ENCODE measurements around the gene RNF227. TPM values are rescaled to one million over a fixed set of nuclear protein-coding genes. Genes with fewer than 3 reads are reported as not detected.
A peak's percentile ranks its signal among the peaks of the same experiment; 100 is the strongest.

Gene RNF227
- total and polyA plus RNA-seq, 2 of the 13 experiments (the other 11 are each of a cell fraction or from before 2014, with no cell fraction given): 0.20 to 0.79 TPM

DNA sequence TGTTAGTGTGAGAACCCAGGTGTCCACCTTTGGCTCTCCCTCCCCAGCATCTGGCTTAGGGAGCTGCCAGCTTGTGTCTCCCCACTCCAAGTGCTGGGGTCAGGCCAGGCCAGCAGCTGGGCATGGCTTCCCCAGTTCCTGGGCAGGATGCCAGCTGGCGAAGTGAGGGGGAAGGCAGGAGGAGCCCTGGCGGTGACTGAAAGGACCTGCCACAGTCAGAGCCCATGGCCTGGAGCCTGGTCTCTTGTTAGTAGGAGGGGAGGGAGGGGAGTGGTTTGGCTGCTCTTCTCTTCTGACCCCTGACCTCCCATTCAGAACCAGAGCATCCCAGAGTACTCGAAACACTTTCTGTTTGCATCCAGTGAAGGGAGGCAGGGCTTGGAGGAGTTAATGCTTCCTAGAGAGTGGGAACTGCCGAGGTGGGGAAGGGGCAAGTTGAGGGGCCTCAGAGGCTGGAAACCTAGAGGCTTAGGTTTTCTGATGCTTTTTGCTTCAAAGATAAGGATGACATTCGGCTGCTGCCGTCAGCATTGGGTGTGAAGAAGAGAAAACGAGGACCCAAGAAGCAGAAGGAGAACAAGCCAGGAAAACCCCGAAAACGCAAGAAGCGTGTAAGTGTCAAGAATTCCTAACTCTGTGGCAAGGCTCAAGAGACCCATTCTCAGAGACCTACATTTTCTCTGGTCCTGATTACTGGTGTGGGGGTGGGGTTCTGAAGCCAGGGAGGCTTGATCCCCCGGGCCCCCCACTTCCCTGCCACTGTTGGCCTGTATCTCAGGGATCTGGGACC is 26.7 kb downstream of the RNF227 start (continued):
- TF ChIP-seq, protein P1, sequence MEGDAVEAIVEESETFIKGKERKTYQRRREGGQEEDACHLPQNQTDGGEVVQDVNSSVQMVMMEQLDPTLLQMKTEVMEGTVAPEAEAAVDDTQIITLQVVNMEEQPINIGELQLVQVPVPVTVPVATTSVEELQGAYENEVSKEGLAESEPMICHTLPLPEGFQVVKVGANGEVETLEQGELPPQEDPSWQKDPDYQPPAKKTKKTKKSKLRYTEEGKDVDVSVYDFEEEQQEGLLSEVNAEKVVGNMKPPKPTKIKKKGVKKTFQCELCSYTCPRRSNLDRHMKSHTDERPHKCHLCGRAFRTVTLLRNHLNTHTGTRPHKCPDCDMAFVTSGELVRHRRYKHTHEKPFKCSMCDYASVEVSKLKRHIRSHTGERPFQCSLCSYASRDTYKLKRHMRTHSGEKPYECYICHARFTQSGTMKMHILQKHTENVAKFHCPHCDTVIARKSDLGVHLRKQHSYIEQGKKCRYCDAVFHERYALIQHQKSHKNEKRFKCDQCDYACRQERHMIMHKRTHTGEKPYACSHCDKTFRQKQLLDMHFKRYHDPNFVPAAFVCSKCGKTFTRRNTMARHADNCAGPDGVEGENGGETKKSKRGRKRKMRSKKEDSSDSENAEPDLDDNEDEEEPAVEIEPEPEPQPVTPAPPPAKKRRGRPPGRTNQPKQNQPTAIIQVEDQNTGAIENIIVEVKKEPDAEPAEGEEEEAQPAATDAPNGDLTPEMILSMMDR (CRISPR knock-in tag; IDR thresholded peaks at IDR 0.05): peak; percentile 44; the same call in 1 of the 2 replicates
- TF ChIP-seq, protein P2, sequence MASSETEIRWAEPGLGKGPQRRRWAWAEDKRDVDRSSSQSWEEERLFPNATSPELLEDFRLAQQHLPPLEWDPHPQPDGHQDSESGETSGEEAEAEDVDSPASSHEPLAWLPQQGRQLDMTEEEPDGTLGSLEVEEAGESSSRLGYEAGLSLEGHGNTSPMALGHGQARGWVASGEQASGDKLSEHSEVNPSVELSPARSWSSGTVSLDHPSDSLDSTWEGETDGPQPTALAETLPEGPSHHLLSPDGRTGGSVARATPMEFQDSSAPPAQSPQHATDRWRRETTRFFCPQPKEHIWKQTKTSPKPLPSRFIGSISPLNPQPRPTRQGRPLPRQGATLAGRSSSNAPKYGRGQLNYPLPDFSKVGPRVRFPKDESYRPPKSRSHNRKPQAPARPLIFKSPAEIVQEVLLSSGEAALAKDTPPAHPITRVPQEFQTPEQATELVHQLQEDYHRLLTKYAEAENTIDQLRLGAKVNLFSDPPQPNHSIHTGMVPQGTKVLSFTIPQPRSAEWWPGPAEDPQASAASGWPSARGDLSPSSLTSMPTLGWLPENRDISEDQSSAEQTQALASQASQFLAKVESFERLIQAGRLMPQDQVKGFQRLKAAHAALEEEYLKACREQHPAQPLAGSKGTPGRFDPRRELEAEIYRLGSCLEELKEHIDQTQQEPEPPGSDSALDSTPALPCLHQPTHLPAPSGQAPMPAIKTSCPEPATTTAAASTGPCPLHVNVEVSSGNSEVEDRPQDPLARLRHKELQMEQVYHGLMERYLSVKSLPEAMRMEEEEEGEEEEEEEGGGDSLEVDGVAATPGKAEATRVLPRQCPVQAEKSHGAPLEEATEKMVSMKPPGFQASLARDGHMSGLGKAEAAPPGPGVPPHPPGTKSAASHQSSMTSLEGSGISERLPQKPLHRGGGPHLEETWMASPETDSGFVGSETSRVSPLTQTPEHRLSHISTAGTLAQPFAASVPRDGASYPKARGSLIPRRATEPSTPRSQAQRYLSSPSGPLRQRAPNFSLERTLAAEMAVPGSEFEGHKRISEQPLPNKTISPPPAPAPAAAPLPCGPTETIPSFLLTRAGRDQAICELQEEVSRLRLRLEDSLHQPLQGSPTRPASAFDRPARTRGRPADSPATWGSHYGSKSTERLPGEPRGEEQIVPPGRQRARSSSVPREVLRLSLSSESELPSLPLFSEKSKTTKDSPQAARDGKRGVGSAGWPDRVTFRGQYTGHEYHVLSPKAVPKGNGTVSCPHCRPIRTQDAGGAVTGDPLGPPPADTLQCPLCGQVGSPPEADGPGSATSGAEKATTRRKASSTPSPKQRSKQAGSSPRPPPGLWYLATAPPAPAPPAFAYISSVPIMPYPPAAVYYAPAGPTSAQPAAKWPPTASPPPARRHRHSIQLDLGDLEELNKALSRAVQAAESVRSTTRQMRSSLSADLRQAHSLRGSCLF (CRISPR knock-in tag; IDR thresholded peaks at IDR 0.05; ENCODE audit: borderline replicate concordance): no peak
- TF ChIP-seq HNF4A (CRISPR knock-in tag; IDR thresholded peaks at IDR 0.05): peak; percentile 31; the same call in 1 of the 2 replicates
- no peak for TF ChIP-seq MAFK (conservative IDR thresholded peaks at IDR 0.05 in 1 of 2, IDR thresholded peaks at IDR 0.05 in 1 of 2; ENCODE audit: low read length in 2 of 2)
- TF ChIP-seq, protein P3, sequence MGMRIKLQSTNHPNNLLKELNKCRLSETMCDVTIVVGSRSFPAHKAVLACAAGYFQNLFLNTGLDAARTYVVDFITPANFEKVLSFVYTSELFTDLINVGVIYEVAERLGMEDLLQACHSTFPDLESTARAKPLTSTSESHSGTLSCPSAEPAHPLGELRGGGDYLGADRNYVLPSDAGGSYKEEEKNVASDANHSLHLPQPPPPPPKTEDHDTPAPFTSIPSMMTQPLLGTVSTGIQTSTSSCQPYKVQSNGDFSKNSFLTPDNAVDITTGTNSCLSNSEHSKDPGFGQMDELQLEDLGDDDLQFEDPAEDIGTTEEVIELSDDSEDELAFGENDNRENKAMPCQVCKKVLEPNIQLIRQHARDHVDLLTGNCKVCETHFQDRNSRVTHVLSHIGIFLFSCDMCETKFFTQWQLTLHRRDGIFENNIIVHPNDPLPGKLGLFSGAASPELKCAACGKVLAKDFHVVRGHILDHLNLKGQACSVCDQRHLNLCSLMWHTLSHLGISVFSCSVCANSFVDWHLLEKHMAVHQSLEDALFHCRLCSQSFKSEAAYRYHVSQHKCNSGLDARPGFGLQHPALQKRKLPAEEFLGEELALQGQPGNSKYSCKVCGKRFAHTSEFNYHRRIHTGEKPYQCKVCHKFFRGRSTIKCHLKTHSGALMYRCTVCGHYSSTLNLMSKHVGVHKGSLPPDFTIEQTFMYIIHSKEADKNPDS (CRISPR knock-in tag; IDR thresholded peaks at IDR 0.05): no peak
- no peak for TF ChIP-seq SATB2 (CRISPR knock-in tag; IDR thresholded peaks at IDR 0.05)
- TF ChIP-seq ZNF558 (CRISPR knock-in tag; IDR thresholded peaks at IDR 0.05; ENCODE audit: borderline replicate concordance): no peak
- TF ChIP-seq HNRNPH1 (optimal IDR thresholded peaks at IDR 0.05; ENCODE audit: low read depth, low read length): peak; percentile 50
- TF ChIP-seq HOXA3 (CRISPR knock-in tag; IDR thresholded peaks at IDR 0.05): peak; percentile 28; the same call in 1 of the 2 replicates
- peak; percentile 72 for TF ChIP-seq BCL6 (CRISPR knock-in tag; IDR thresholded peaks at IDR 0.05)
- peak; percentile 79 for TF ChIP-seq HNRNPL (IDR thresholded peaks at IDR 0.05; ENCODE audit: low read depth, low read length)
- TF ChIP-seq, protein P4, sequence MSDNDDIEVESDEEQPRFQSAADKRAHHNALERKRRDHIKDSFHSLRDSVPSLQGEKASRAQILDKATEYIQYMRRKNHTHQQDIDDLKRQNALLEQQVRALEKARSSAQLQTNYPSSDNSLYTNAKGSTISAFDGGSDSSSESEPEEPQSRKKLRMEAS (IDR thresholded peaks at IDR 0.05): peak; percentile 38; the same call in 1 of the 2 replicates
- TF ChIP-seq, protein P5, sequence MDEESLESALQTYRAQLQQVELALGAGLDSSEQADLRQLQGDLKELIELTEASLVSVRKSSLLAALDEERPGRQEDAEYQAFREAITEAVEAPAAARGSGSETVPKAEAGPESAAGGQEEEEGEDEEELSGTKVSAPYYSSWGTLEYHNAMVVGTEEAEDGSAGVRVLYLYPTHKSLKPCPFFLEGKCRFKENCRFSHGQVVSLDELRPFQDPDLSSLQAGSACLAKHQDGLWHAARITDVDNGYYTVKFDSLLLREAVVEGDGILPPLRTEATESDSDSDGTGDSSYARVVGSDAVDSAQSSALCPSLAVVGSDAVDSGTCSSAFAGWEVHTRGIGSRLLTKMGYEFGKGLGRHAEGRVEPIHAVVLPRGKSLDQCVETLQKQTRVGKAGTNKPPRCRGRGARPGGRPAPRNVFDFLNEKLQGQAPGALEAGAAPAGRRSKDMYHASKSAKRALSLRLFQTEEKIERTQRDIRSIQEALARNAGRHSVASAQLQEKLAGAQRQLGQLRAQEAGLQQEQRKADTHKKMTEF (CRISPR knock-in tag; IDR thresholded peaks at IDR 0.05): 0 out of 2 replicates have a peak, but pooled peaks have one; percentile 20
- TF ChIP-seq ZNF563 (CRISPR knock-in tag; IDR thresholded peaks at IDR 0.05): no peak
- no peak; the same call in 1 of the 2 replicates for TF ChIP-seq YEATS2 (CRISPR knock-in tag; IDR thresholded peaks at IDR 0.05; ENCODE audit: borderline replicate concordance)
- no peak for TF ChIP-seq MTF2 (CRISPR knock-in tag; IDR thresholded peaks at IDR 0.05; ENCODE audit: borderline replicate concordance)
- TF ChIP-seq, protein P6, sequence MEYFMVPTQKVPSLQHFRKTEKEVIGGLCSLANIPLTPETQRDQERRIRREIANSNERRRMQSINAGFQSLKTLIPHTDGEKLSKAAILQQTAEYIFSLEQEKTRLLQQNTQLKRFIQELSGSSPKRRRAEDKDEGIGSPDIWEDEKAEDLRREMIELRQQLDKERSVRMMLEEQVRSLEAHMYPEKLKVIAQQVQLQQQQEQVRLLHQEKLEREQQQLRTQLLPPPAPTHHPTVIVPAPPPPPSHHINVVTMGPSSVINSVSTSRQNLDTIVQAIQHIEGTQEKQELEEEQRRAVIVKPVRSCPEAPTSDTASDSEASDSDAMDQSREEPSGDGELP (IDR thresholded peaks at IDR 0.05; ENCODE audit: borderline replicate concordance, low read depth): peak; percentile 71; the same call in 1 of the 2 replicates
